HUES6 (cell line): ENCODE measurements around the gene PRUNE2.

Experiments
- H3K27ac ChIP-seq: 2 replicates; pipeline ENCODE4 v1.7.0; 2013; ENCODE audit warnings: low read depth, mild to moderate bottlenecking, low read length, inconsistent platforms
- H3K27me3 ChIP-seq: 2 replicates; pipeline ENCODE4 v1.6.1; 2013; ENCODE audit warnings: low read length; ENCODE audit not compliant: control insufficient read depth, insufficient read depth
- H3K36me3 ChIP-seq: 2 replicates; pipeline ENCODE4 v1.6.1; 2013; ENCODE audit warnings: low read length; ENCODE audit not compliant: control insufficient read depth, insufficient read depth
- H3K4me1 ChIP-seq: 2 replicates; pipeline ENCODE4 v1.6.1; 2013; ENCODE audit warnings: low read length; ENCODE audit not compliant: control insufficient read depth, insufficient read depth
- H3K4me3 ChIP-seq: 2 replicates; pipeline ENCODE4 v1.5.1; 2013; ENCODE audit warnings: low read depth, low read length
- H3K9ac ChIP-seq: one replicate; pipeline ENCODE4 v1.6.1; 2013; ENCODE audit warnings: mild to moderate bottlenecking, low read length
- H3K9me3 ChIP-seq: 2 replicates; pipeline ENCODE4 v1.6.1; 2013; ENCODE audit warnings: low read depth, low read length; ENCODE audit not compliant: control insufficient read depth, insufficient read depth

Gene PRUNE2

GRCh38 chr9:76697554-76697953 is 208.4 kb downstream of the PRUNE2 start:
- H3K36me3 ChIP-seq = no peaks in the 10 kb centered on the region
- no peaks in the 10 kb centered on the region for H3K9me3 ChIP-seq
- H3K4me3 ChIP-seq = no peak overlapping the region
- H3K27me3 ChIP-seq = no peaks in the 10 kb centered on the region
- peaks cover 6% of the 10 kb centered on the region for H3K4me1 ChIP-seq
- H3K27ac ChIP-seq = no peak overlapping the region
- H3K9ac ChIP-seq = no peak overlapping the region

DNA sequence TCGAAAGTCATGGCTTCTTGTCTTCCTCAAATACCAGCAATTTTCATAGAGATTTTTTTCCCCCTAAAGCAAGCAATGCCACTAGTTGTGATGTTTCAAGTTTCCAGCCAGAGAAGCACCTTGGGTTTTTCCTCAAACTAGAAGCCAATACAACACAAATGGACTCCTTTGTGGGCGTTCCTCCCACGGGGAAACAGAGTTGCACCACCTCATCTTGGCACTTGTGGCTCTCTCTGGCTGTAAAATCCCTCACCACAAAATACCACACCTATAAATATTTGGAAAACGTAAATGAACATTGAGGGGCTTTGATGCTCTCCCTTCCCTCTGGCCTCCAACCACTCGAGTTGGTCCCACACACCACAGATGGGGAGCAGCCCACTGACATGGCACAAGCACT is 208.8 kb downstream of the PRUNE2 start:
- no peak overlapping the region for H3K9ac ChIP-seq
- H3K27me3 ChIP-seq = no peaks in the 10 kb centered on the region
- H3K27ac ChIP-seq = no peak overlapping the region
- H3K4me1 ChIP-seq = peaks cover 10% of the 10 kb centered on the region
- H3K4me3 ChIP-seq = no peak overlapping the region
- no peaks in the 10 kb centered on the region for H3K9me3 ChIP-seq
- no peaks in the 10 kb centered on the region for H3K36me3 ChIP-seq

- Histone ChIP-seq H3K9ac (no peak overlapping the region), H3K27ac (no peak overlapping the region), H3K27me3 (peaks cover 20% of the 10 kb centered on the region), H3K4me1 (peaks cover 21% of the 10 kb centered on the region), H3K4me3 (no peak overlapping the region), H3K9me3 (no peaks in the 10 kb centered on the region), H3K36me3 (no peaks in the 10 kb centered on the region)
Measured at GRCh38 chr9:76693912-76694311, 212.0 kb downstream of the PRUNE2 start.

GRCh38 chr9:76692458-76693129 is 213.3 kb downstream of the PRUNE2 start:
- H3K9ac ChIP-seq = no peak overlapping the region

DNA sequence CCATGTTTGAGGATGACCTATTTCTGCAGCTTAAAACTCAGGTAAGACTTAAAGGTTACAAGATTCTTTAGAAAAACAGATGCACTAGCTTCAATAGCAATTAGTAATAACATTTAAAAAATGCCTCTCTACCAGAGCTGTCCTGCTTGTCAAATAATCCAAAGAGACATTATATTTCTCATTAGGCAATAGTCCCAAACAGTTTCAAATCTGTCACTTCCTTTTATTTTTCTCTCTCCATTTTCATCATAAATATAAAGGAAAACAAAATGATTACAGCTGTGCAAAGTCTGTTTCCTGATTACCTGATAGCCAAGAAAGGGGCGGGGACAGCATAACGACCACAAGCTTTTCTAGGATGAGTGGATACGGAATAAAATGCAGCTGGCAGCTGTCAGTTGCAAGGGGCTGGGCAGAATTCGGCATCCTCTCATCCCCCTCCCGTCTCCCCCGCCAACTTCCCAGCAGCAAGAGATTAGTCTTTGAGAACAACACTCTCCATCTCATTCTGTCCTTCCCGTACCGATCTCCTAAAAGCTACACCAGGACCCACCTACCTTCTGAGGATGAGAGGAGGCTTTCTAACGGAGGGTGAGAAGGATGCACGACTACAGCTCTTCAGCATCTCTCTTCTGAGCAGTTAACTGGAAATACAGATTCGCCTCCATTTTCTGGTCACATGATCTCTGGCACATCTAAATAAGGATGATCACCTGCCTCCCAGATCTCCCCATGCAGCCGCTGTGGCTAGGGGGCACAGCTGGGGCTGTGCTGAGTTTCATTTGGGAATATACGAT is 214.2 kb downstream of the PRUNE2 start:
- no peaks in the 10 kb centered on the region for H3K9me3 ChIP-seq
- no peaks in the 10 kb centered on the region for H3K36me3 ChIP-seq
- no peak overlapping the region for H3K9ac ChIP-seq
- peaks cover 30% of the 10 kb centered on the region for H3K4me1 ChIP-seq
- H3K4me3 ChIP-seq = peak overlapping the region; percentile 59
- no peak overlapping the region for H3K27ac ChIP-seq
- peaks cover 20% of the 10 kb centered on the region for H3K27me3 ChIP-seq

More at GRCh38 chr9:76692458-76693129, 213.3 kb downstream of the PRUNE2 start:
- Histone ChIP-seq H3K27me3 (peaks cover 20% of the 10 kb centered on the region), H3K36me3 (no peaks in the 10 kb centered on the region), H3K4me1 (peaks cover 29% of the 10 kb centered on the region), H3K27ac (no peak overlapping the region), H3K9me3 (no peaks in the 10 kb centered on the region), H3K4me3 (no peak overlapping the region)

- Histone ChIP-seq H3K4me1 (peaks cover 30% of the 10 kb centered on the region), H3K27ac (no peak overlapping the region), H3K9ac (no peak overlapping the region), H3K27me3 (peaks cover 20% of the 10 kb centered on the region), H3K9me3 (no peaks in the 10 kb centered on the region), H3K36me3 (no peaks in the 10 kb centered on the region), H3K4me3 (no peak overlapping the region)
Measured at GRCh38 chr9:76690973-76691370, 214.9 kb downstream of the PRUNE2 start.

- no peak overlapping the region for H3K4me3 ChIP-seq
- H3K27ac ChIP-seq = no peak overlapping the region
- H3K9me3 ChIP-seq = no peaks in the 10 kb centered on the region
- H3K27me3 ChIP-seq = peaks cover 20% of the 10 kb centered on the region
- no peaks in the 10 kb centered on the region for H3K36me3 ChIP-seq
- H3K9ac ChIP-seq = no peak overlapping the region
- peaks cover 30% of the 10 kb centered on the region for H3K4me1 ChIP-seq
Measured at GRCh38 chr9:76690246-76690972, 215.5 kb downstream of the PRUNE2 start.

- Histone ChIP-seq H3K4me3 (no peak overlapping the region), H3K9me3 (no peaks in the 10 kb centered on the region), H3K27me3 (peaks cover 20% of the 10 kb centered on the region), H3K4me1 (peaks cover 30% of the 10 kb centered on the region), H3K36me3 (no peaks in the 10 kb centered on the region), H3K27ac (no peak overlapping the region), H3K9ac (no peak overlapping the region)
Measured at GRCh38 chr9:76688471-76689238, 217.3 kb downstream of the PRUNE2 start.

GRCh38 chr9:76687861-76688391 is 218.0 kb downstream of the PRUNE2 start:
- no peak overlapping the region for H3K27ac ChIP-seq
- no peak overlapping the region for H3K9ac ChIP-seq

DNA sequence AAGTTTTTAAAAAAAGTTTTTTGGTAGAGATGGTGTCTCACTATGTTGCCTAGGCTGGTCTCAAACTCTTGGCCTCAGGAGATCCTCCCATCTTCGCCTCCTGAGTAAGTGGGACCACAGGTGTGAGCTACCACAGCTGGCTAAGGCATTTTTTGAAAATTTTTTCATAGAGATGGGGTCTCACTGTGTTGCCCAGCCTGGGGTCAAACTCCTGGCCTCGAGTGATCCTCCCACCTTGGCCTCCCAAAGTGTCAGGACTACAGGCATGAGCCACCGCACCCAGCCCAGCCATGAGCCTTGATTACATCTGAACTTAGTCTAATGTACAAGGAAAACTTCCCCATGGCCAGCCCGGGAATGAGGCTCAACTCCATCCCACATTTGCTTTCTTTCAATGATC is 219.2 kb downstream of the PRUNE2 start:
- Histone ChIP-seq H3K36me3 (no peaks in the 10 kb centered on the region), H3K27ac (no peak overlapping the region), H3K9me3 (no peaks in the 10 kb centered on the region), H3K9ac (no peak overlapping the region), H3K4me1 (peaks cover 21% of the 10 kb centered on the region), H3K4me3 (no peak overlapping the region), H3K27me3 (peaks cover 18% of the 10 kb centered on the region)

More at GRCh38 chr9:76687861-76688391, 218.0 kb downstream of the PRUNE2 start:
- no peaks in the 10 kb centered on the region for H3K9me3 ChIP-seq
- no peak overlapping the region for H3K4me3 ChIP-seq
- H3K4me1 ChIP-seq = peaks cover 30% of the 10 kb centered on the region
- H3K36me3 ChIP-seq = no peaks in the 10 kb centered on the region
- H3K27me3 ChIP-seq = peaks cover 20% of the 10 kb centered on the region
